CD4-positive, alpha-beta T cell (primary cell): ENCODE results near the gene RFWD3. TPM values are rescaled to one million over a fixed set of nuclear protein-coding genes. Genes with fewer than 3 reads are reported as not detected.
A peak's percentile ranks its signal among the peaks of the same experiment; 100 is the strongest.

Experiments
- ATAC-seq: fragments of 200-7000 bp; cut with Tn5 transposase; one replicate; pipeline ENCODE4 v1.10.0; 2022; ENCODE audit warnings: mild to moderate bottlenecking; ENCODE audit not compliant: poor library complexity
- CTCF ChIA-PET: fragments of 350-600 bp; sonication (Branson Sonifier 250); formaldehyde crosslinking; loops from one replicate; lab custom pipeline; 2021; ENCODE audit warnings: antibody characterized with exemption, inconsistent platforms; lab: Charles Lee
- POLR2A ChIA-PET: fragments of 350-600 bp; sonication (Branson Sonifier 250); formaldehyde crosslinking; loops from one replicate; lab custom pipeline; 2021; ENCODE audit warnings: antibody characterized with exemption, inconsistent platforms; lab: Charles Lee
- DNase-seq, 14 experiments: peaks; one replicate each; pipeline ENCODE4 v3.0.0-alpha.2; 2013 to 2020; ENCODE audit warnings: mixed read lengths in 2 of 14
- H3K27ac ChIP-seq, 2 donors: one replicate each; pipeline versions ENCODE4 v1.5.1 to v1.7.0; 2013; ENCODE audit warnings: low read length in 2 of 2, low read depth in 1 of 2, mild to moderate bottlenecking in 1 of 2
- H3K27me3 ChIP-seq, 2 experiments: 1 replicate in 1 of 2; 2 replicates in 1 of 2; pipeline versions ENCODE4 v1.6.1 to v1.7.0; 2013; ENCODE audit warnings: low read length in 2 of 2, control low read depth in 1 of 2, mild to moderate bottlenecking in 1 of 2, moderate library complexity in 1 of 2; ENCODE audit not compliant: insufficient read depth in 2 of 2, control insufficient read depth in 1 of 2
- H3K36me3 ChIP-seq: one replicate; pipeline ENCODE4 v1.6.1; 2013; ENCODE audit warnings: low read length, control low read depth; ENCODE audit not compliant: insufficient read depth
- H3K4me1 ChIP-seq: one replicate; pipeline ENCODE4 v1.6.1; 2013; ENCODE audit warnings: low read length, control low read depth; ENCODE audit not compliant: insufficient read depth
- H3K4me3 ChIP-seq: one replicate; pipeline ENCODE4 v1.5.1; 2013; ENCODE audit warnings: mild to moderate bottlenecking, low read length, moderate library complexity
- H3K9me3 ChIP-seq, 2 experiments: 1 replicate in 1 of 2; 2 replicates in 1 of 2; pipeline versions ENCODE4 v1.6.1 to v1.7.0; 2013; ENCODE audit warnings: low read length in 2 of 2, mild to moderate bottlenecking in 2 of 2, control low read depth in 1 of 2, moderate library complexity in 1 of 2; ENCODE audit not compliant: control insufficient read depth in 1 of 2, insufficient read depth in 1 of 2
- H3K27ac Mint-ChIP-seq: one replicate; pipeline ENCODE4 v1.8.0; 2020; ENCODE audit warnings: mixed read lengths
- H3K27me3 Mint-ChIP-seq: one replicate; pipeline ENCODE4 v1.8.0; 2021; ENCODE audit warnings: mixed read lengths
- H3K36me3 Mint-ChIP-seq: one replicate; pipeline ENCODE4 v1.8.0; 2021; ENCODE audit warnings: low read depth, mixed read lengths
- H3K4me1 Mint-ChIP-seq: one replicate; pipeline ENCODE4 v1.8.0; 2021; ENCODE audit warnings: low read depth, mixed read lengths
- H3K4me3 Mint-ChIP-seq: one replicate; pipeline ENCODE4 v1.8.0; 2020; ENCODE audit warnings: mild to moderate bottlenecking, mixed read lengths
- H3K9me3 Mint-ChIP-seq: one replicate; pipeline ENCODE4 v1.8.0; 2020; ENCODE audit warnings: mixed read lengths
- CTCF ChIP-seq: fragments of 200-600 bp; IDR thresholded peaks from one replicate; pipeline ENCODE4 v1.8.0; 2022; ENCODE audit warnings: antibody characterized with exemption, mild to moderate bottlenecking
- intact Hi-C, 2 experiments: fragments of 100-400 bp; cut with DNase I in 1 of 2; cut with micrococcal nuclease in 1 of 2; formaldehyde crosslinking; loops; one replicate each; pipeline versions ENCODE4 v1.15.1 to v1.9.0; 2023 to 2025; cut with DNase I, micrococcal nuclease
- total RNA-seq, 174 experiments: library from RNA in 2 of 174; stranded (reverse) in 2 of 174; gene quantifications; one replicate each; pipeline ENCODE4 v1.2.3 and lab custom pipeline; 2021 to 2026

Gene RFWD3
- total RNA-seq, 2 experiments from 2014 or later = 44.9 to 47.0 TPM

- Mint-ChIP-seq H3K36me3 (peaks cover 44% of the 10 kb centered on the region), H3K27me3 (no peaks in the 10 kb centered on the region), H3K4me3 (peak overlapping the region; percentile 99), H3K27ac (peak overlapping the region; percentile 95), H3K9me3 (no peaks in the 10 kb centered on the region), H3K4me1 (peaks cover 37% of the 10 kb centered on the region)
- Histone ChIP-seq H3K36me3 (peaks cover 36% of the 10 kb centered on the region), H3K27ac (no peak overlapping the region), H3K4me3 (peak overlapping the region; percentile 93), H3K4me1 (peaks cover 38% of the 10 kb centered on the region), H3K9me3 (no peaks in the 10 kb centered on the region), H3K27me3 (no peaks in the 10 kb centered on the region)
- peak in 10 of 14 experiments; percentile 4 to 46 (median 21) for DNase-seq
- POLR2A ChIA-PET = interaction anchor here (0.6 to 2.8 kb wide), 18 partner anchors 9 to 981 kb away, joined by 3 to 34 read pairs (median 6); partner anchors contain the start of genes ADAT1, GABARAPL2, GLG1 and KARS1
- intact Hi-C loops = loop anchor here (2.0 to 10.0 kb wide), 8 partner anchors 35 to 978 kb away; partner anchors contain the start of genes MLKL (in 2 of the 2), CFDP1 (in 1 of the 2), GABARAPL2 (in 1 of the 2) and GLG1 (in 1 of the 2)
- TF ChIP-seq CTCF = no peak
- CTCF ChIA-PET = interaction anchor here (0.7 to 1.5 kb wide), 3 partner anchors 16 to 61 kb away, joined by 3 to 5 read pairs (median 4); partner anchors contain the start of gene GLG1
- ATAC-seq = no peak
Observed at GRCh38 chr16:74667255-74667700, 601 bp upstream of the RFWD3 start.

GRCh38 chr16:74666010-74666421, 661 bp downstream of the RFWD3 start:
- H3K9me3 Mint-ChIP-seq = no peaks in the 10 kb centered on the region
- Histone ChIP-seq H3K4me1 (peaks cover 40% of the 10 kb centered on the region), H3K27ac (peak overlapping the region; percentile 69 to 72), H3K9me3 (no peaks in the 10 kb centered on the region), H3K4me3 (peak overlapping the region; percentile 93), H3K27me3 (no peaks in the 10 kb centered on the region), H3K36me3 (peaks cover 34% of the 10 kb centered on the region)
- TF ChIP-seq CTCF = no peak
- peak overlapping the region; percentile 99 for H3K4me3 Mint-ChIP-seq
- ChIA-PET CTCF (interaction anchor here (0.6 kb wide), 1 partner anchor 35 kb away, joined by 3 read pairs; the partner anchor contains the start of gene MLKL), POLR2A (interaction anchor here (1.1 to 2.8 kb wide), 13 partner anchors 8 to 982 kb away, joined by 3 to 34 read pairs (median 7); partner anchors contain the start of genes ADAT1, GABARAPL2, GLG1 and KARS1)
- peaks cover 49% of the 10 kb centered on the region for H3K4me1 Mint-ChIP-seq
- intact Hi-C loops = loop anchor here (1.0 to 10.0 kb wide), 9 partner anchors 36 to 979 kb away; partner anchors contain the start of genes GLG1 (in 2 of the 2), MLKL (in 2 of the 2), CFDP1 (in 1 of the 2) and GABARAPL2 (in 1 of the 2)
- H3K27ac Mint-ChIP-seq = peak overlapping the region; percentile 95
- DNase-seq (no peak), ATAC-seq (no peak)
- peaks cover 46% of the 10 kb centered on the region for H3K36me3 Mint-ChIP-seq
- H3K27me3 Mint-ChIP-seq = no peaks in the 10 kb centered on the region

- no peak overlapping the region for H3K27ac Mint-ChIP-seq
- Histone ChIP-seq H3K9me3 (no peaks in the 10 kb centered on the region), H3K27ac (no peak overlapping the region), H3K4me1 (peaks cover 65% of the 10 kb centered on the region), H3K27me3 (no peaks in the 10 kb centered on the region), H3K4me3 (no peak overlapping the region), H3K36me3 (peaks cover 78% of the 10 kb centered on the region)
- no peak for TF ChIP-seq CTCF
- ChIA-PET CTCF (interaction anchor here (0.5 to 0.8 kb wide), 2 partner anchors 9 to 153 kb away, joined by 3 to 5 read pairs; no protein-coding TSS in a partner anchor), POLR2A (no interaction called here)
- no peak overlapping the region for H3K4me3 Mint-ChIP-seq
- H3K4me1 Mint-ChIP-seq = peaks cover 82% of the 10 kb centered on the region
- intact Hi-C loops = loop anchor here in 1 of 2 experiments (5.0 to 10.0 kb wide), 3 partner anchors 364 to 984 kb away; partner anchors contain the start of genes CFDP1, KARS1, PSMD7 and TERF2IP
- no peak for ATAC-seq
- H3K9me3 Mint-ChIP-seq = no peaks in the 10 kb centered on the region
- no peaks in the 10 kb centered on the region for H3K27me3 Mint-ChIP-seq
- H3K36me3 Mint-ChIP-seq = peaks cover 86% of the 10 kb centered on the region
- DNase-seq = no peak
Observed at GRCh38 chr16:74661064-74661463, 5.6 kb downstream of the RFWD3 start.
